KG1 (cell line): ENCODE results near the gene ITGAV.
"Not testable (repeated sequence)": the region's sequence is repeated elsewhere in the genome, so short reads cannot be mapped to it uniquely, and the experiment has no call there.

Experiments used
- DNase-seq: peaks from one replicate; lab custom pipeline; 2025; lab: John Stamatoyannopoulos, UW

Gene ITGAV

DNA sequence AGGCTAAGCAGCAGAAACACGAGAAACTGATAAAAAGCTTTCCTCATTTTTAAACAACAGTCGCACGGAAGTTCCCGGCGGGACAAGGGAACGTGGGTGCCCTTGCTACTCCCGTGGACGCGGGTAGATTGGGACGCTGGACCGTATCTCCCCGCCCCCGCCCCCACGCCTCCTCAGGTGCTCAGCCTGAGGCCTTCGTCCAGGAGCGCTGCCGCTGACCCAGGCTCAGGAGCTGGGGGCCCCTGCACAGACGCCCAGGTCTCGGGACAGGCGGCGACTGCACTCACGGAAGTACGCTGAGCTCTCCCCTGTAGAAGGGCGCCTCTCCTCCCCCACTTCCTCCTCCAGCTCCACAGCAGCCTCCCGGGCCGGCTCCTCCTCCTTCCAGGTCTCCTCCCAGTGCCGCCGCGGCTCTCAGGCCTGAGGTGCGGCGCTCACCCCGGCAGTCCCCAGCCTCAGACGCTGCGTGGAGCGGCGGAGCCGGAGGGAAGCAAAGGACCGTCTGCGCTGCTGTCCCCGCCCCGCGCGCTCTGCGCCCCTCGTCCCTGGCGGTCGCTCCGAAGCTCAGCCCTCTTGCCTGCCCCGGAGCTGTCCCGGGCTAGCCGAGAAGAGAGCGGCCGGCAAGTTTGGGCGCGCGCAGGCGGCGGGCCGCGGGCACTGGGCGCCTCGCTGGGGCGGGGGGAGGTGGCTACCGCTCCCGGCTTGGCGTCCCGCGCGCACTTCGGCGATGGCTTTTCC is at the start of gene ITGAV:
Gene ITGAV (plus strand): TSS at position 445 of the 738 bp plus-strand sequence. CDS start 283 bp downstream, at position 728.
- peak; percentile 51 for DNase-seq

DNA sequence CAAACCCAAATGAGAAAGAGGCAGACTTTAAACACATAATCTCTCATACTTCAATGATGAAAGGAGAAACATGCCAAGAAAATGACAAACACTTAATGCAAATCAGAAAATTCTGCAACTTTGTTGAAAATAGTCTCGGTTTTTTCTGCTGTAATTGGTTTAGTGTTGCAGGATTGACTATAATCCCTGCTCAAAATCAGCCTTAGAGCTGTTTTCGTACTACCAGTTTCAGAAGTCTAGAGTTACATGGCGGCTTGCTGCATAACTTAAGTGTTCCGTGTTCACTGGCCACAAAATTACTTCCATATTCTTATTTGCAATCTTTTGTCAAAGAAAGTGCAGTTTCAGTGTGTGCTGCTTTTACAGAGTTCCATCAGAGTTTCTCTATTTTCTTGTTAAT is 48.9 kb upstream of the ITGAV start:
- DNase-seq = no peak

DNA sequence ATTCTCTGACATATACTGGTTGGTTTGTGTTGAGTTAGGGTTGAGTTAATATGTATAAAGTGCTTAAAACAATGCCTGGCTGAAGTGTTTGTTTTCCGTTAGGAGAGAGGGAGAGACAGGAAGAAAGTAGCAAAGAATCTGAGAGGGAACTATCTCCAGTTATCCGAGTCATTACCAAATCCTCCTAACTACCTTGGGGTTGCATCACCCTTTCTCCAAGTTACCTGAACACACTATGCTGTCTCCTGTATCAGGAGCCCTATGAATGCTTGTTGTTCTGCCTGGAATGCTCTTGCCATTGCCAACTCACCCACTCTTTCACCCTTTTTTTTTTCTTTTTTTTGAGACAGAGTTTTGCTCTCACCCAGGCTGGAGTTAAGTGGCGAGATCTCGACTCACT is 47.9 kb upstream of the ITGAV start:
- no peak for DNase-seq

DNA sequence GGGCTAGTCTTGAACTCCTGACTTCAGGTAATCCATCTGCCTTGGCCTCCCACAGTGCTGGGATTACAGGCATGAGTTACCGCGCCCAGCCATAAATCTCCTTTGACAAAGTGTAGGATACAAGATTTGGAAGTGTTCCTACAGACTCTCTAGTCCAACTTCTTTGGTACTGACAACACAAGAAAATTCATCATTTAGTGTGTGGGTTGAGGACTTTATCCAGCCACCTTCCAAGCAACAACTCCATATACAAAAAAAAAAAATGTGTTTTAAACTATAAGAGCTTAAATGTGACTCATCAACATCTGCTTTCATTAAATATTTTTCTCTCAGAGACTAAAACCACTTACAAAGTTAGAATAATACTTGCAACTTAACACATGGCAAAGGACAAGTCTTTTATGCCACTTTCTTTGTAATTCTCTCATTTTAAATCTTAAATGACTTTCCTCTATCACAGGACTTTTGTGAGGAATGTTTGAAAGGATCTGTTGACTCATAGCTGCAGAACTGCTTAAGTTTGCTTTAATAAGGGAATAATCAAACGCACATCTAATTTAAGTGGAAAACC is 46.2 kb upstream of the ITGAV start:
- no peak for DNase-seq

DNA sequence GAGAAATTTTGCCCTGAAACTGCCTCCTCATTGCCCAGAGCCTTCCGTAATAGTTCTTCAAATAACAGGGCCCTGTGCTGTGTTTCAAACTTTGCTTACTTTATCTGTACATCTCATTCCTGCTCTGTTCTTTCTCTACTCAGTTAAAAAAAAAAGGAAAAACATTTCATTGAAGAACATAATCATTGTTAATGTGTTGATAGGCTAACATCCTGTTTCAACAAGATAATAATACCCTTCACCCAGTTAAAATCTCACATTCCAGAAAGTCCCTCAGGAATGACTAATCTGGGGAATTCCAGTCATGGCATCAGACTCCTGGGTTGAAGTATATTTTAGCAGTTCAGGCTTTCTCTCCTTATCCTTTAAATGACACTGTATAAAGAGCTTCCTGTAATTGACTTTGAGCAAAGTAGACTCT is 45.6 kb upstream of the ITGAV start:
- DNase-seq = no peak

DNA sequence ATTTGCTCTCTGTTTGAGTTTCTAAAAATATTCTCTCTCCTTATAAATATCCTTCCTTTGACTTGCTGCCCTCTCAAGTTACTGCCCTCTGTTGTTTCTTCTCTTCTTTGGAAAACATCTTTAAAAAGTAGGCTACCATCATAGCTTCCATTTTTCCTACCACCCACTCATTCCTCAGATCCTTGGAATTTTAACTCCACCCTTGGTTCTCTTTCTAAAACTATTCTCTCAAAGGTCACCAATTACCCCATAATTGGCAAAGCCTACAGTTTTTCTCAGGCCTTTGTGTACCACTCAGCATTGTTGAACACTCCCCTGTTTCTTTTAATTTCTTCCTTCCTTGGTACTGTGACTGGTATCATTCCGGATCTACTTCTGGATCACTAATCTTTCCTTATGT is 43.0 kb upstream of the ITGAV start:
- no peak for DNase-seq

DNA sequence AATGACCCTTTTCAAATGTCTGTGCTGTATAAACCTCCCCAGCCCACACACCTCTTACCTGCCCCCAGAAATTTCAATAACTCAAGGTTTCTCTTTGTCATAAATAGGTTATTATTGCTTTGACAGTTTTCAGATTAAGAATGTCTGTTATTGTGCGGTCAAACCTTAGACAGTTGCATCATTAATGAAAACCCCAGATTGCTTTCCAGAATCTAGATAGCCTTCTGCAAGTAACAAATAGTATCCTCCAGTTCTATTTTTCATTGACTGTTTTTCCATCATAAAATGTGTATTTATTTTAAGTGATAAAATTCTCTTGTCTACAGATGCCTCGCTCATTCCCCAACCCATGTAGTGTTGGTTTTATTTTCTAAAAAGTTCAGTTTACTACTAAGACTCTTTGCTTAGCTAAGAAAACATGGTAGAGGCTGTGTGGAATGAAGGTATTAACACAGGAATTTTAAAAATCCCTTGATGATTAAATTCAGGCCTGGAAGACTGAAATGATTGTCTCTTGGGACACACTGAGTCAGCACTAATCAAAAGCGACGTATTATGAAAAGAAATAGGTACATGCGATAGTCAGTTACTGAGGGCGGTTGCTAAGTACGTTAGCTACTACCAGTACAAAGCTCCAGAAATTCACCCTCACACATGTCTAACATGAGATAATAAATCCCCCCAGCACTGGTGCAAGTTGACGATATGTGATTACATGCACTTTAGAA is 38.4 kb upstream of the ITGAV start:
- no peak for DNase-seq

DNA sequence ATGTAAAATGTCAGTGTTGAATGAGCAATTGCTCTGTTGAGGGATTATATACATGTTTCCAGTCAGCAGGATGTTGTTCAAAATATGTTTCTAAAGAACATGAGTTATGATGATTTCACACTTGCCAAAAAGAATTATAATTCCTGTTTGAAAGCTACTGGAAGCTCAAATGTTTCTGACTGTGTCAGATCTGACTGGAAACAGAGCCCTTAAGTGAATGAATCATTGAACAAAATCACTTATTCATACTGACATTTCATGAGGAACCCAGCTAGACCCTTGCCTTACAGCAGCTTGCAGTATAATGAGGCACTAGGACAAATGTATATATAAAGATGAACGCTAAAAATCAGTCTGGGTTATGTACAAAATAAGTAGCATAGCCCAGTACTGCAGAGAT is 35.4 kb upstream of the ITGAV start:
- no peak for DNase-seq

DNA sequence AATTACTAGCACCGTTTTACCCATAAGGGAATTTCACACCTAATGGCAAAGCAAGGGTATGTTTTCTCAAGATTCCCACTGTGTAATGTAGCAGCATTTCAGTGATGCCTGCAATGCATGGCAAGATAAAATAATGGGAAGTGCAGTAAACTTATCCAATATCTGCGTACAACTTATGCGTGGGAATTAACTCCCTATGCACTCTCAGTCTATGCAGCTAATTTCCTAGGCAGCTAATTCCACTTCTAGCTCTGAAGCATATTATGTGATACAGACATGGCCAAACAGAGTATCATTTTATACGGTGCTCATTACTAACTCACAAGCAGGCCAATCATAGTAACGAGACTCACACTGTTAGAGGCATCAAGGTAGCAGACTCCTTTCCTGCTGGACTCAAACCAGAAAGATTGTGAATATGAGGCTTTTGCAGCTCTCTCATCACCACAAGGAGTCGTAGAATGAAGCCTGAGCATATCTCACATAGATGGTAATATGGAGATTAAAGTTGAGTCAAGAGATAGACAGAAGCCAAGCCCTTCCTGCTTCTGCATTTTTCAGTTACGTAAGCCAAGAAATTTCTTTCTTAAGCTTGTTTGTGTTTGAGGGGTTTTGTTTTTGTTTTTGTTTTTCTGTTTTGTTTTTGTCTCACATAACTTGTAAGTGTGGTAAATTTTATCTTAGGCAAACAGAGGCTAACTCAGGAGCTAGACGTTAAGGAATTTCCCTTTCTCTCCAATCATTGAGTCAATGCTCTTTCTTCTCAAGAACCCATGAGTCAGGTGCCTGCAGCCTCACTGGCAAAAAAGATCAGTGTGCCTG is 34.8 kb upstream of the ITGAV start:
- no peak for DNase-seq

DNA sequence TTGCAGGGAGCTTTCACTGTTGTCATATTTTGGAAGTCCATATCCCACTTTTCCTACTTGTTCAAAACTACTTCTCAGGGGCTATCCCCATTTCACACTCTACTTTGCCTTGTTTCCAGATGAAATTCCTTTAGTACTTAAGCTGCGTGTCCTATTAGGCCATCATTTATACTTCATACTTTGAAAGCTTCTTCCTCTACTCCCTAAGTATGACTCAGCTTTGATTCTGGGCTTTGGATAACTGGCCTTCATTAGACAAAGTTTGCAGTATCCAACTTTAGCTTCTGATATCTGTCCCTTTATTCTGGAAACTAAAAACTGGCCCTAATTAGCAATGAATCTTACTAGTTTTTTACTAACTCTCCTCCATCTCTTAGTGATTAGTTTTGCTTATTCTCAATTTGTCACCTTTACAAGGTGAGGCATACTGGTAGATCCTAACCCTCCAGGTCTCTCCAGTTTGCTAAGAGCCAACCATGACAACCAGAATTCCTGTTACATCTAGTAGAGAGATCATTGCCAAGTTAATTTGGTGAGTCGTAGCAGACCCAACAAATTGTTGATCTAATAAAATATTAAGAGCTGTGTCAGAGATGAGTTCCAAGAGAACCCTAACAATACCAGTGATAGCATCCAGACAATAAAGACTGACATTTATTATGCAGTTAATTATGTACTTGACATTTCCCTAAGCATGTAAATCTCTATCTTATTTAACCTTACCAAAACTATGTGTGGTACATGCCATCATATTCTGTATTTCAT is 31.2 kb upstream of the ITGAV start:
- no peak for DNase-seq

DNA sequence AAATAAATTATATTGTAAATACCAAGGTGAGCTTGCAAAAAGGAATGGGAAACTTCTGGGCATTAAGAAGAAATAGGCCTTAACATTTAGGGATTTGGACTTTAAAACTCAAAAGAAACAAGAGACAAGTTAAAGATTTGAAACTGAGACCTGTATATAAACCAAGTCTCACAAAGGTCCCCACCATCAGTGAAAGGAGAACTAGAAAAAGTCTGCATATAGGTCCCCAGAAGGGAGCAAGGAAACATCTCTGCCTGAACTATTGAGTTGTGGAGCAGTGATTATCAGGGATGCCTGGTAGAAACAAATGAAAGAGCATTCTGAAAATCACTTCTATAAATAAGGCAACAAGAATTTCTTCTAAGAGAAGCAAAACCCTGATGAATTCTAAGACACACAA is 30.5 kb upstream of the ITGAV start:
- no peak for DNase-seq

DNA sequence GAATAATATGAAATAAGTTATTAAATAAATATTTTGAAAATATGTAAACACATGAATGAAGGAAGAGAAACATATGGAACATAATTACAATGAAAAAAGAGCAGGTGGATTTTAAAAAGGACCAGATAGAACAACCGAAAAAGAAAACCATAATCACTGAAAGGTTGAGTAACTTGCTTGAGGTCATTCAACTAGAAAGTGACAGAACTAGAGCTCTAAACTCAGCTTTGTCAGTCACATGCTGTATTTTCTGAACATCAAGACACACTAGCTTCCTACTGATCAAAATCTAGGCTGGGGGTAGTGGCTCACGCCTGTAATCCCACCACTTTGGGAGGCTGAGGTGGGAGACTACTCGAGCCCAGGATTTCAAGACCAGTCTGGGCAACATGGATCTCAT is 30.0 kb upstream of the ITGAV start:
- no peak for DNase-seq

DNA sequence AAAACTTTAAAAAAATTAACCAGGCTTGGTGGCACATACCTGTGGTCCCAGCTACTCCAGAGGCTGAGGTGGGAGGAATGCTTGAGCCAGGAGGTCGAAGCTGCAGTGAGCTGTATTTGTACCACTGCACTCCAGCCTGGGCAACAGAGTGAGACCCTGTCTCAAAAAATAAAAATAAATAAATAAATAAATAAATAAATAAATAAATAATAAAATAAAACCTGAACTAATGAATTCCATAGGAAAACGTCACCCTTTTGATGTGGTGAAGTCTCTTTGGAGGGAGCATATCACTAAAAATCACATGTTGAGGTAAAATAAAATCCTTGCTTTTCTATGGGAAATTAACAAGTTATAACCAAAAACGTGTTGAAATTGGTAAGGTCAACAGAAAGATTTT is 29.6 kb upstream of the ITGAV start:
- DNase-seq = no peak

DNA sequence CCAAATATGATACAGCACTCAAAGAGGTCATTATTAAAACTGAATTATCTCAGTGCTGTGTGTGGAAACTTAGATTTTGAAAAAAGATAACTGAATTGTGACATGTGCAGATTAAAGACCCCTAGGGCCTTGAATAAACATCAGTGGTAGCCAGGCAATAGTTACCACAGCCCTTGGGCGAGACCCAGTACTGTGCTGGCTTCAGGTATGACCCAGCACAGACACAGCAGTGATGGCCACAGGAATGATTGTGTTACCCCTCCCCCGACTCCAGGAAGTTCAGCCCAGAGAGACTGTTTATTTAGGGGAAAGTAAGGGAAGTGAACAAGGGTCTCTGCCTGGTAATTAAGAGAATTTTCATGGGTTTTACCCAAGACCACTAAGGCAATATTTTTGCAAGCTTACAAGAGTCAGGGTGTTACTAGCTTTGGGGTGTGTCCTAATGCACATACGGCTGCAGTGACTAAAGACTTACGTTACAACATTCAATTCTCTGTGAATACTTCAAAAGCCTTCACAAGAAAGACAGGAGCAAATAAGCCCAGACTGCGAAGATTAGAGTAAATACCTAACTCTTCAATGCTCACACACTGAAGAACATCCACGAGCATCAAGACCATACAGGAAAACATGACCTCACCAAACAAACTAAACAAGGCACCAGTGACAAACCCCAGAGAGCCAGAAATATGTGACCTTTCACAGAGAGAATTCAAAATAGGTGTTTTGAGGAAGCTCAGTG is 28.2 kb upstream of the ITGAV start:
- DNase-seq = no peak

DNA sequence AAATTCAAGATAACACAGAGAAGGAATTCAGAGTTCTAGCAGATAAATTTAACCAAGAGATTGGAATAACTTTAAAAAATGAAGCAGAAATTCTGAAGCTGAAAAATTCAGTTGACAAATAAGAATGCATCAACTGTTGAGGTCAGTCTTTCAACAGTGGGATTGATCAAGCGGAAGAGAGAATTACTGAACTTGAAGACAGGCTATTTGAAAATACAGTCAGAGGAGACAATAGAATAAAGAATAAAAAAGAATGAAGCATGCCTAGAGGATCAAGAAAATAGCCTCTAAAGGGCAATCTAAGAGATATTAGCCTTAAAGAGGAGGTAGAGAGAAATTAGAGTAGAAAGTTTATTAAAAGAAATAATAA is 27.7 kb upstream of the ITGAV start:
- no peak for DNase-seq

DNA sequence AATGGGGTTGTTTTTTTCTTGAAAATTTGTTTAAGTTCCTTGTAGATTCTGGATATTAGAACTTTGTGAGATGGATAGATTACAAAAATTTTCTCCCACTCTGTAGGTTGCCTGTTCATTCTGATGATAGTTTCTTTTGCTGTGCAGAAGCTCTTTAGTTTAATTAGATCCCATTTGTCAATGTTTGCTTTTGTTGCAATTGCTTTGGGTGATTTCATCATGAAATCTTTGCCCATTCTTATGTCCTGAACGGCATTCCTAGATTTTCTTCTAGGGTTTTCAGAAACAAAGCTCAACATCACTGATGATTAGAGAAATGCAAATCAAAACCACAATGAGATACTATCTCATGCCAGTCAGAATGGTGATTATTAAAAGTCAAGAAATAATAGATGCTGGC is 21.3 kb upstream of the ITGAV start:
- not testable (repeated sequence) for DNase-seq

DNA sequence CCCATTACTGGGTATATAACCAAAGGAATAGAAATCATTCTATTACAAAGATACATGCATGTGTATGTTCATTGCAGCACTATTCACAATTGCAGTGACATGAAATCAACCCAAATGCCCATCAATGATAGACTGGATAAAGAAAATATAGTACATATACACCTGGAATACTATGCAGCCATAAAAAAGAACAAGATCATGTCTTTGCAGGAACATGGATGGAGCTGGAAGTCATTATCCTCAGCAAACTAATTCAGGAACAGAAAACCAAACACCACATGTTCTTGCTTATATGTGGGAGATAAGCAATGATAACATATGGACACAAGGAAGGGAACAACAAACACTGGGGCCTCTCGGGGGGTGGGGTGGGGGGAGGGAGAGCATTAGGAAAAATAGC is 20.7 kb upstream of the ITGAV start:
- not testable (repeated sequence) for DNase-seq

DNA sequence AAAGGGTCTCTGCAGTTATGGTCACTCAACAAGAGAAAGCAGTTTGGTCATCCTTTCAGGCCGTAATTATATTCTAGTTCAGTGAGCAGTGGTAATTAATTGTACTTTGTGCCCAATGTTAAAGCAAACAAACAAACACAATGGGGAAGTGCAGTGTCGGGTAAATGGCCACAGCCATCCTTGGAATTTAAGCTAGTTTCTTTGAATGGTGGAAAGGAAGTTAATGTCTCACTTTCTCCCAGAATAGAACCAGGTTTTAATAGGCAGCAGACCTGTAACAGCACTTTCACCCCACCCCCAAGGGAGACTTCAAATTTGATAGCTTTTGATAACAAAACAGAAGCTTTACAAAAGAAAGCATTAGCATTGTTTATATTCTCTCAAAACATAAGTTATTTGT is 20.0 kb upstream of the ITGAV start:
- DNase-seq = no peak

DNA sequence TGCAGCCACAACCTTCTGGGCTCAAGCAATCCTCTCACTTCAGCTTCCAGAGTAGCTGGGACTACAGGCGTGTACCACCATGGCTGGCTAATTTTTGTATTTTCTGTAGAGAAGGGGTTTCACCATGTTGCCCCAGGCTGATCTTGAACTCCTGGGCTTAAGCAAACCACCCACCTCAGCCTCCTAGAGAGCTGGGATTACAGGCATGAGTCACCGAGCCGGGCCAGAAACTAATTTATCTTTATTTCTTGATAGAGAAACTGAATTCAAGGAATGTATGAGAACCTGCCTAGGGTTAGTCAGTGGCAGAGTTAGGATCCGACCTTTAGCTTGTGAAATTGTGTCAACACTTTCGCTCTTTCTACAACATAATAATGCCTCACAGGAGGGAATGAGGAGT is 19.3 kb upstream of the ITGAV start:
- no peak for DNase-seq

DNA sequence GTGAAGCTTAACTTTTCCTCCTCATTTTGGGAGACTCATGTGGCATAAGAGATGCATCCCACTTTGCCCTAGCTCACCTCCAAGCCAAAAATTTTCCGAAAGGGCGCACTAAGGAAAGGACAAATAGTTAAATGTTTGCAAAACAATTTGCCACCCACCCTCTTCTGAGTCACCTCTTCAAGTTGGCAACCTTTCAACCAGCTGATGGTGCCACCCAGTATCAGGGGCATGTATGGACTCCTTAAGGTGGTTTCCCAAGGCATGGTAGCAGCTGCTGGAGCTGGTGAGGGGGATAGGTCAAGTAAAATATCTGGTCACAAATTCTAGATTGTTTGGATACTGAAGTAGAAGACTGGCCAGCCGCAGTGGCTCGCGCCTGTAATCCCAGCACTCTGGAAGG is 17.2 kb upstream of the ITGAV start:
- DNase-seq = no peak

DNA sequence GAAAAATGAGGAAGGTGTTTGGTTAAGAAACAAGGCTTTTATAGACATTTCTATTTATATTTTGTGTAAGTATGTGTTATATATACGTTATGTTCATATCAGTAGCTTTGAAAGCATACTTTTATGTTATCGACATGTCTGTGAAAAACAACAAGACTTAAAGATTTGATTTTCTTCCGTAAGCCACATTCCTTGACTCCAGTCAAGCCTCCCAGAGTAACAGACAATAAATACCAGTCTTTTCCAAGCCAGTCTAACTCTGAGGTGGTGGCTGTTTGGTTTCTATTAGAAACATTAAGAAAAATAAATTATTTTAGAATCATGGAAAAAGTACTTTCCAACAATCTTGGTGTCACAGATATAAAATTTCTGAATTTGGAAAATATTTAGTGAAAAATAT is 16.3 kb upstream of the ITGAV start:
- DNase-seq = no peak
